HEK293T (cell line): ENCODE measurements around the gene SUCLG2.

ENCODE experiments used
- CTCF ChIA-PET: fragments of 350-600 bp; formaldehyde crosslinking; extraction: SDS; loops from one replicate; lab custom pipeline; 2021; ENCODE audit warnings: antibody characterized with exemption, inconsistent platforms; lab: Yijun Ruan, JAX
- POLR2A ChIA-PET: fragments of 350-600 bp; formaldehyde crosslinking; extraction: SDS; loops from one replicate; lab custom pipeline; 2020; ENCODE audit warnings: antibody characterized with exemption, inconsistent platforms; lab: Yijun Ruan, JAX
- DNase-seq: peaks from one replicate; pipeline ENCODE4 v3.0.0; 2012; ENCODE audit warnings: mixed read lengths; ENCODE audit errors: extremely low spot score
- ARNT ChIP-seq: fragments of 450-650 bp; IDR thresholded peaks from 2 replicates; pipeline ENCODE4 v1.6.1; 2017; ENCODE audit warnings: mild to moderate bottlenecking
- BHLHE40 ChIP-seq: fragments of 450-650 bp; IDR thresholded peaks from 2 replicates; pipeline ENCODE4 v1.6.1; 2016; ENCODE audit warnings: mild to moderate bottlenecking, moderate library complexity, borderline replicate concordance
- CTBP1 ChIP-seq: fragments of 450-650 bp; IDR thresholded peaks from 2 replicates; pipeline ENCODE4 v1.6.1; 2016; ENCODE audit warnings: borderline replicate concordance
- ELF4 ChIP-seq: fragments of 450-650 bp; IDR thresholded peaks from 2 replicates; pipeline ENCODE4 v1.6.1; 2017; ENCODE audit warnings: antibody characterized with exemption
- FOXA1 ChIP-seq: fragments of 450-650 bp; IDR thresholded peaks from 2 replicates; pipeline ENCODE4 v1.6.1; 2016; ENCODE audit warnings: mild to moderate bottlenecking
- FOXK2 ChIP-seq: fragments of 450-650 bp; IDR thresholded peaks from 2 replicates; pipeline ENCODE4 v1.6.1; 2016; ENCODE audit warnings: mild to moderate bottlenecking
- FOXM1 ChIP-seq: fragments of 450-650 bp; IDR thresholded peaks from 2 replicates; pipeline ENCODE4 v1.6.1; 2017; ENCODE audit warnings: mild to moderate bottlenecking, borderline replicate concordance
- HDGF ChIP-seq: fragments of 450-650 bp; IDR thresholded peaks from 2 replicates; pipeline ENCODE4 v1.6.1; 2017; ENCODE audit warnings: antibody characterized with exemption, borderline replicate concordance
- L3MBTL2 ChIP-seq: fragments of 450-650 bp; conservative IDR thresholded peaks from 2 replicates; pipeline ENCODE4 v1.6.1; 2016; ENCODE audit warnings: mild to moderate bottlenecking
- LEF1 ChIP-seq: fragments of 450-650 bp; IDR thresholded peaks from 2 replicates; pipeline ENCODE4 v1.6.1; 2017; ENCODE audit warnings: mild to moderate bottlenecking, borderline replicate concordance
- NFRKB ChIP-seq: fragments of 450-650 bp; IDR thresholded peaks from 2 replicates; pipeline ENCODE4 v1.6.1; 2016; ENCODE audit warnings: mild to moderate bottlenecking, moderate library complexity
- PKNOX1 ChIP-seq: fragments of 450-650 bp; IDR thresholded peaks from 2 replicates; pipeline ENCODE4 v1.6.1; 2016
- SP1 ChIP-seq: fragments of 450-650 bp; IDR thresholded peaks from 2 replicates; pipeline ENCODE4 v1.6.1; 2017
- SUZ12 ChIP-seq: fragments of 450-650 bp; IDR thresholded peaks from 2 replicates; pipeline ENCODE4 v1.6.1; 2016; ENCODE audit warnings: mild to moderate bottlenecking
- TARDBP ChIP-seq: fragments of 450-650 bp; IDR thresholded peaks from 2 replicates; pipeline ENCODE4 v1.6.1; 2016
- ZNF384 ChIP-seq: fragments of 450-650 bp; IDR thresholded peaks from 2 replicates; pipeline ENCODE4 v1.6.1; 2016

The SUCLG2 gene

GRCh38 chr3:67564973-67565372 lies 89.4 kb downstream of the SUCLG2 start:
- no peak for DNase-seq
- ChIA-PET CTCF (no interaction called here), POLR2A (no interaction called here)
- no peak for TF ChIP-seq CTBP1
- TF ChIP-seq HDGF = no peak
- no peak for TF ChIP-seq FOXA1
- TF ChIP-seq L3MBTL2 = no peak
- TF ChIP-seq BHLHE40 = no peak

- POLR2A ChIA-PET = no interaction called here
- TF ChIP-seq FOXM1 = no peak
- no peak for TF ChIP-seq CTBP1
- DNase-seq = no peak
- CTCF ChIA-PET = no interaction called here
These were observed 90.4 kb downstream of the SUCLG2 start for GRCh38 chr3:67564008-67564407.

- POLR2A ChIA-PET = no interaction called here
- no peak for DNase-seq
- CTCF ChIA-PET = no interaction called here
- TF ChIP-seq L3MBTL2 (no peak), FOXA1 (no peak), PKNOX1 (no peak), HDGF (no peak), LEF1 (no peak), FOXK2 (no peak), BHLHE40 (no peak), SUZ12 (no peak), FOXM1 (no peak), ELF4 (no peak)
These were observed 92.6 kb downstream of the SUCLG2 start for GRCh38 chr3:67561667-67562394.

GRCh38 chr3:67561266-67561665 lies 93.1 kb downstream of the SUCLG2 start:
- CTCF ChIA-PET = no interaction called here
- TF ChIP-seq SP1 (no peak), LEF1 (no peak), HDGF (no peak), CTBP1 (no peak)
- POLR2A ChIA-PET = no interaction called here
- DNase-seq = no peak

- ChIA-PET CTCF (no interaction called here), POLR2A (no interaction called here)
- DNase-seq = no peak
- TF ChIP-seq NFRKB = no peak
- no peak for TF ChIP-seq FOXK2
- TF ChIP-seq L3MBTL2 = no peak
- TF ChIP-seq ELF4 = no peak
- no peak for TF ChIP-seq PKNOX1
- no peak for TF ChIP-seq TARDBP
- no peak for TF ChIP-seq ARNT
- no peak for TF ChIP-seq FOXM1
- TF ChIP-seq CTBP1 = no peak
- no peak for TF ChIP-seq ZNF384
- no peak for TF ChIP-seq SP1
- TF ChIP-seq LEF1 = no peak
- TF ChIP-seq SUZ12 = no peak
- TF ChIP-seq HDGF = no peak
- TF ChIP-seq BHLHE40 = no peak
- no peak for TF ChIP-seq FOXA1
These were observed 95.3 kb downstream of the SUCLG2 start for GRCh38 chr3:67559029-67559605.

- ChIA-PET CTCF (no interaction called here), POLR2A (interaction anchor here (0.7 kb wide), 1 partner anchor 459 kb away, joined by 4 read pairs; no protein-coding TSS in a partner anchor)
- no peak for TF ChIP-seq TARDBP
- no peak for DNase-seq
These were observed 96.0 kb downstream of the SUCLG2 start for GRCh38 chr3:67558426-67558825.

- ChIA-PET CTCF (no interaction called here), POLR2A (interaction anchor here (0.7 kb wide), 1 partner anchor 460 kb away, joined by 4 read pairs; no protein-coding TSS in a partner anchor)
- no peak for TF ChIP-seq ARNT
- TF ChIP-seq BHLHE40 = no peak
- no peak for TF ChIP-seq FOXK2
- no peak for TF ChIP-seq FOXA1
- TF ChIP-seq SP1 = no peak
- TF ChIP-seq ZNF384 = no peak
- TF ChIP-seq L3MBTL2 = no peak
- TF ChIP-seq CTBP1 = no peak
- no peak for TF ChIP-seq SUZ12
- no peak for TF ChIP-seq PKNOX1
- TF ChIP-seq HDGF = no peak
- TF ChIP-seq ELF4 = no peak
- TF ChIP-seq TARDBP = no peak
- no peak for TF ChIP-seq NFRKB
- TF ChIP-seq FOXM1 = no peak
- TF ChIP-seq LEF1 = no peak
- no peak for DNase-seq
These were observed 96.5 kb downstream of the SUCLG2 start for GRCh38 chr3:67557848-67558355.
